K562 (cell line): ENCODE data around the gene KLHL29. TPM values are rescaled to one million over a fixed set of nuclear protein-coding genes. Genes with fewer than 3 reads are reported as not detected.

Source experiments
- ATAC-seq: fragments of 200-7000 bp; cut with Tn5 transposase; 3 replicates; pipeline ENCODE4 v1.9.1; 2020; ENCODE audit warnings: moderate library complexity
- BruUV-seq: library from RNA; stranded (reverse); fragments of 400-500 nt; replicated peaks from 2 replicates; lab custom pipeline; 2021; lab: Mats Ljungman, UMichigan
- CTCF ChIA-PET: fragments of 300-600 bp; formaldehyde crosslinking; extraction: SDS; loops from one replicate; lab custom pipeline; 2021; ENCODE audit warnings: low intra/inter-chr PET ratio; lab: Yijun Ruan, JAX
- POLR2A ChIA-PET: fragments of 300-600, 350-650 bp; sonication (Branson Sonifier 250); formaldehyde crosslinking; extraction: SDS; loops from one replicate; lab custom pipeline; 2021; ENCODE audit warnings: antibody characterized with exemption, inconsistent platforms; lab: Yijun Ruan, JAX
- DNase-seq, 4 experiments: peaks; one replicate each; pipeline versions ENCODE4 v3.0.0 to v3.0.0-alpha.2; 2011 to 2018; ENCODE audit warnings: low spot score in 3 of 4, mixed read lengths in 3 of 4; ENCODE audit errors: extremely low read depth in 1 of 4
- FAIRE-seq: peaks from 2 replicates; lab custom pipeline; 2011; peaks lifted over from hg19 to GRCh38; lab: Jason Lieb, UNC
- H2AFZ ChIP-seq: 2 replicates; pipeline ENCODE4 v1.6.0; 2011; ENCODE audit warnings: low read depth, low read length, control low read depth, inconsistent platforms
- H3K27ac ChIP-seq: fragments of 200-600 bp; 3 replicates; pipeline ENCODE4 v1.8.0; 2011; ENCODE audit warnings: low read depth, mild to moderate bottlenecking, control low read depth, inconsistent platforms, low read length, moderate library complexity, mixed read lengths; ENCODE audit errors: extremely low read depth
- H3K27me3 ChIP-seq, 2 experiments: fragments of 300-600 bp in 1 of 2; 2 replicates in 1 of 2; 3 replicates in 1 of 2; pipeline versions ENCODE4 v1.6.0 to v1.8.0; 2011; ENCODE audit warnings: inconsistent platforms in 2 of 2, low read length in 2 of 2, mild to moderate bottlenecking in 1 of 2, mixed read lengths in 1 of 2, moderate library complexity in 1 of 2; ENCODE audit not compliant: control insufficient read depth in 2 of 2, insufficient read depth in 2 of 2
- H3K36me3 ChIP-seq: fragments of 300-600 bp; 3 replicates; pipeline ENCODE4 v1.8.0; 2011; ENCODE audit warnings: mild to moderate bottlenecking, low read length, inconsistent platforms; ENCODE audit not compliant: control insufficient read depth, insufficient read depth
- H3K4me1 ChIP-seq, 2 experiments: fragments of 200-600 bp in 1 of 2; replicated peaks in 1 of 2; 2 replicates in 1 of 2; 3 replicates in 1 of 2; pipeline versions ENCODE4 v1.5.1 to v1.8.0; 2011; ENCODE audit warnings: inconsistent platforms in 2 of 2, low read length in 2 of 2, mild to moderate bottlenecking in 1 of 2, mixed read lengths in 1 of 2, moderate library complexity in 1 of 2; ENCODE audit not compliant: control insufficient read depth in 2 of 2, insufficient read depth in 2 of 2
- H3K4me2 ChIP-seq: 2 replicates; pipeline ENCODE4 v1.6.1; 2011; ENCODE audit warnings: low read length, control low read depth, inconsistent platforms, mixed read lengths; ENCODE audit not compliant: insufficient read depth
- H3K4me3 ChIP-seq: fragments of 200-600 bp; sonication (generic), shearing (Covaris generic); 2 replicates; pipeline ENCODE4 v1.5.1; 2016; ENCODE audit warnings: control low read depth, inconsistent platforms
- H3K79me2 ChIP-seq: fragments of 200-600 bp; 3 replicates; pipeline ENCODE4 v1.8.0; 2011; ENCODE audit warnings: low read length, inconsistent platforms; ENCODE audit not compliant: control insufficient read depth, insufficient read depth
- H3K9ac ChIP-seq, 2 experiments: 2 replicates each; pipeline versions ENCODE4 v1.6.0 to v1.6.1; 2011; ENCODE audit warnings: low read depth in 2 of 2, low read length in 2 of 2, control low read depth in 1 of 2, inconsistent platforms in 1 of 2, mild to moderate bottlenecking in 1 of 2, mixed read lengths in 1 of 2; ENCODE audit not compliant: insufficient read depth in 1 of 2
- H3K9me1 ChIP-seq: one replicate; pipeline ENCODE4 v1.6.0; 2011; ENCODE audit warnings: inconsistent platforms, mild to moderate bottlenecking, low read length, moderate library complexity; ENCODE audit not compliant: control insufficient read depth, insufficient read depth
- H3K9me3 ChIP-seq: replicated peaks from 2 replicates; pipeline ENCODE4 v1.5.1; 2011; ENCODE audit warnings: low read depth, low read length, inconsistent platforms; ENCODE audit not compliant: control insufficient read depth, insufficient read depth
- H4K20me1 ChIP-seq: replicated peaks from 2 replicates; pipeline ENCODE4 v1.6.1; 2011; ENCODE audit warnings: low read length, inconsistent platforms, mixed read lengths; ENCODE audit not compliant: control insufficient read depth, insufficient read depth
- BMI1 ChIP-seq: fragments of 150-350 bp; IDR thresholded peaks from 2 replicates; pipeline ENCODE4 v1.6.1; 2014; ENCODE audit warnings: low read length
- EWSR1 ChIP-seq: fragments of 450-650 bp; IDR thresholded peaks from 2 replicates; pipeline ENCODE4 v1.6.1; 2018; ENCODE audit warnings: borderline replicate concordance, mild to moderate bottlenecking, low read depth, moderate library complexity; ENCODE audit not compliant: partially characterized antibody
- RAD21 ChIP-seq, 2 experiments: fragments of 250-450 bp in 1 of 2; fragments of 450-650 bp in 1 of 2; sonication (Bioruptor Pico) in 1 of 2; formaldehyde crosslinking in 1 of 2; IDR thresholded peaks in 1 of 2; conservative IDR thresholded peaks in 1 of 2; 2 replicates each; pipeline versions ENCODE4 v1.4.0 to v1.8.0; 2020 to 2022; ENCODE audit warnings: mild to moderate bottlenecking in 2 of 2, moderate library complexity in 1 of 2
- SMAD1 ChIP-seq: fragments of 150-350 bp; IDR thresholded peaks from 2 replicates; pipeline ENCODE4 v1.6.1; 2014; ENCODE audit warnings: low read length, low read depth; ENCODE audit not compliant: partially characterized antibody
- SMAD3 ChIP-seq: fragments of 450-650 bp; formaldehyde crosslinking; conservative IDR thresholded peaks from 2 replicates; pipeline ENCODE4 v1.4.0; 2020; ENCODE audit warnings: mild to moderate bottlenecking
- SP1 ChIP-seq: sonication (generic); formaldehyde crosslinking; IDR thresholded peaks from 2 replicates; pipeline ENCODE4 v1.8.1; 2022; ENCODE audit warnings: mild to moderate bottlenecking, missing genetic modification reagents
- SRSF9 ChIP-seq: fragments of 200-400 bp; formaldehyde crosslinking; IDR thresholded peaks from 2 replicates; pipeline ENCODE4 v1.6.1; 2017; ENCODE audit warnings: low read depth, low read length, borderline replicate concordance
- TCF7 ChIP-seq: sonication (generic); IDR thresholded peaks from 2 replicates; pipeline ENCODE4 v1.6.1; 2016; ENCODE audit warnings: antibody characterized with exemption, borderline replicate concordance
- THRAP3 ChIP-seq: fragments of 450-650 bp; IDR thresholded peaks from 2 replicates; pipeline ENCODE4 v1.6.1; 2016; ENCODE audit warnings: mild to moderate bottlenecking, inconsistent platforms, borderline replicate concordance
- ZNF75A ChIP-seq: fragments of 450-650 bp; formaldehyde crosslinking; IDR thresholded peaks from 2 replicates; pipeline ENCODE4 v1.4.0; 2020; ENCODE audit warnings: mild to moderate bottlenecking
- WGBS: fragments of 100-300 bp; shearing (Covaris generic); methylation state at CpG from one replicate; pipeline ENCODE4 v1.1.6; 2016; ENCODE audit warnings: low coverage, mixed read lengths; ENCODE audit not compliant: insufficient coverage; ENCODE audit errors: missing lambda C conversion rate; 5-methylcytosine and 5-hydroxymethylcytosine counted together
- in situ Hi-C: fragments of 300-500 bp; cut with MboI; formaldehyde crosslinking; loops from 4 replicates; pipeline ENCODE4 v1.15.0; 2018; ENCODE audit warnings: inconsistent platforms, mixed read lengths
- intact Hi-C: fragments of 100-400 bp; cut with micrococcal nuclease; formaldehyde crosslinking; loops from 2 replicates; pipeline ENCODE4 v1.14.2; 2022
- polyA plus RNA-seq, 8 experiments: library from polyadenylated mRNA; depleted of rRNA in 4 of 8; stranded (reverse) in 5 of 8; unstranded in 3 of 8; fragments of >200 nt; fragmentation: Nextera tagmentation in 2 of 8; fragmentation: Illumina TruSeq in 1 of 8; extraction: Ambion mirVana in 2 of 8; extraction: Trizol in 1 of 8; gene quantifications; 2 replicates each; pipeline versions ENCODE4 v1.2.1 to v1.2.3, GENCODE V29; 2011 to 2014; ENCODE audit warnings: inconsistent platforms in 1 of 8, missing spikeins in 1 of 8
- total RNA-seq, 7 experiments: library from RNA; depleted of rRNA in 6 of 7; stranded (reverse); fragments of >200 nt in 6 of 7; fragmentation: Illumina TruSeq in 2 of 7; extraction: Trizol in 2 of 7; gene quantifications; 2 replicates each; pipeline versions ENCODE4 v1.2.1 to v1.2.3, GENCODE V29; 2011 to 2021; ENCODE audit warnings: low replicate concordance in 1 of 7
- TF ChIP-seq, protein P1 (sequence below), 2 experiments: fragments of 450-650 bp; conservative IDR thresholded peaks; 2 replicates each; pipeline ENCODE4 v1.6.1; 2017; ENCODE audit warnings: mild to moderate bottlenecking in 2 of 2, moderate library complexity in 2 of 2
- TF ChIP-seq, protein P2 (sequence below), 2 experiments: fragments of 450-650 bp in 1 of 2; sonication (generic) in 1 of 2; formaldehyde crosslinking in 1 of 2; IDR thresholded peaks; 2 replicates each; pipeline versions ENCODE4 v1.7.1 to v1.9.0; 2016 to 2022; ENCODE audit warnings: inconsistent platforms in 1 of 2, mild to moderate bottlenecking in 1 of 2, missing genetic modification reagents in 1 of 2

The KLHL29 gene
- total and polyA plus RNA-seq, 9 of the 15 experiments (the other 6 are each of a cell fraction or from before 2014, with no cell fraction given), result 0.03 to 0.31 (median 0.08) TPM; not detected in 1

DNA sequence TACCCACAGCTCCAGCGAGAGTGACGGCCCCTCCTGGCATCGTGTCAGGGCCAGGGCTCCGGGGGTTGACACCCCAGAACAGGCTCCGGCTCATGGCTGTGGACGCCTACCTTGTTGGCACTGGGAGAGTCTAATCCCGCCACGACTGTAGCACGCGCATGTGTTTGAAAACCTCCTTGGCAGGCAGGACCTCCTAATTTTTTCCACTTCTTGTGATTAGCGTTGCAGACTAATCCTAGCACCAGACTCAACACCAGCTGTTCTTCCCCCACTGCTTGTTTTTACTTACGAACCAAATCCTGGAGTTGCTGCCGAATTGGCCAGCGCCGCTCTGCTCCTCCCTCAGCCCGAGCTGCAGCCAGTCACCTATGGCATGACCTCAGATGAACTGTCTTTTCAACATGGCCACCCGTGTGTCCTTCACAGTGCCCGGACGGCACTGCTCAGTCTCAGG is 110.7 kb downstream of the KLHL29 start:
- BruUV-seq, result no TSS peak
- Histone ChIP-seq H3K4me2 (no peak overlapping the region), H3K9me3 (no peaks in the 10 kb centered on the region), H3K4me3 (no peak overlapping the region), H3K9me1 (no peaks in the 10 kb centered on the region), H3K27ac (no peak overlapping the region), H3K36me3 (no peaks in the 10 kb centered on the region), H3K9ac (no peak overlapping the region), H2AFZ (no peak overlapping the region), H3K27me3 (peaks cover 27 to 72% of the 10 kb centered on the region in 2 experiments; a peak in 4 of 5 replicates), H3K4me1 (no peaks in the 10 kb centered on the region), H3K79me2 (no peaks in the 10 kb centered on the region), H4K20me1 (no peaks in the 10 kb centered on the region)
- ATAC-seq (no peak), FAIRE-seq (no peak), DNase-seq (no peak)
- CTCF ChIA-PET, result no interaction called here
- in situ Hi-C loops, result no loop called here
- POLR2A ChIA-PET, result no interaction called here
- intact Hi-C loops, result no loop called here
- WGBS, result 3% methylated on average over 19 of the region's 19 CpGs
- TF ChIP-seq, protein P1, sequence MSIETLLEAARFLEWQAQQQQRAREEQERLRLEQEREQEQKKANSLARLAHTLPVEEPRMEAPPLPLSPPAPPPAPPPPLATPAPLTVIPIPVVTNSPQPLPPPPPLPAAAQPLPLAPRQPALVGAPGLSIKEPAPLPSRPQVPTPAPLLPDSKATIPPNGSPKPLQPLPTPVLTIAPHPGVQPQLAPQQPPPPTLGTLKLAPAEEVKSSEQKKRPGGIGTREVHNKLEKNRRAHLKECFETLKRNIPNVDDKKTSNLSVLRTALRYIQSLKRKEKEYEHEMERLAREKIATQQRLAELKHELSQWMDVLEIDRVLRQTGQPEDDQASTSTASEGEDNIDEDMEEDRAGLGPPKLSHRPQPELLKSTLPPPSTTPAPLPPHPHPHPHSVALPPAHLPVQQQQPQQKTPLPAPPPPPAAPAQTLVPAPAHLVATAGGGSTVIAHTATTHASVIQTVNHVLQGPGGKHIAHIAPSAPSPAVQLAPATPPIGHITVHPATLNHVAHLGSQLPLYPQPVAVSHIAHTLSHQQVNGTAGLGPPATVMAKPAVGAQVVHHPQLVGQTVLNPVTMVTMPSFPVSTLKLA (conservative IDR thresholded peaks at IDR 0.05), result no peak
- TF ChIP-seq TCF7, result no peak
- TF ChIP-seq RAD21 (CRISPR knock-in tag; conservative IDR thresholded peaks at IDR 0.05 in 1 of 2, IDR thresholded peaks at IDR 0.05 in 1 of 2), result no peak
- TF ChIP-seq SMAD3, result no peak
- TF ChIP-seq SP1 (CRISPR knock-in tag), result no peak
- no peak for TF ChIP-seq THRAP3
- TF ChIP-seq, protein P2, sequence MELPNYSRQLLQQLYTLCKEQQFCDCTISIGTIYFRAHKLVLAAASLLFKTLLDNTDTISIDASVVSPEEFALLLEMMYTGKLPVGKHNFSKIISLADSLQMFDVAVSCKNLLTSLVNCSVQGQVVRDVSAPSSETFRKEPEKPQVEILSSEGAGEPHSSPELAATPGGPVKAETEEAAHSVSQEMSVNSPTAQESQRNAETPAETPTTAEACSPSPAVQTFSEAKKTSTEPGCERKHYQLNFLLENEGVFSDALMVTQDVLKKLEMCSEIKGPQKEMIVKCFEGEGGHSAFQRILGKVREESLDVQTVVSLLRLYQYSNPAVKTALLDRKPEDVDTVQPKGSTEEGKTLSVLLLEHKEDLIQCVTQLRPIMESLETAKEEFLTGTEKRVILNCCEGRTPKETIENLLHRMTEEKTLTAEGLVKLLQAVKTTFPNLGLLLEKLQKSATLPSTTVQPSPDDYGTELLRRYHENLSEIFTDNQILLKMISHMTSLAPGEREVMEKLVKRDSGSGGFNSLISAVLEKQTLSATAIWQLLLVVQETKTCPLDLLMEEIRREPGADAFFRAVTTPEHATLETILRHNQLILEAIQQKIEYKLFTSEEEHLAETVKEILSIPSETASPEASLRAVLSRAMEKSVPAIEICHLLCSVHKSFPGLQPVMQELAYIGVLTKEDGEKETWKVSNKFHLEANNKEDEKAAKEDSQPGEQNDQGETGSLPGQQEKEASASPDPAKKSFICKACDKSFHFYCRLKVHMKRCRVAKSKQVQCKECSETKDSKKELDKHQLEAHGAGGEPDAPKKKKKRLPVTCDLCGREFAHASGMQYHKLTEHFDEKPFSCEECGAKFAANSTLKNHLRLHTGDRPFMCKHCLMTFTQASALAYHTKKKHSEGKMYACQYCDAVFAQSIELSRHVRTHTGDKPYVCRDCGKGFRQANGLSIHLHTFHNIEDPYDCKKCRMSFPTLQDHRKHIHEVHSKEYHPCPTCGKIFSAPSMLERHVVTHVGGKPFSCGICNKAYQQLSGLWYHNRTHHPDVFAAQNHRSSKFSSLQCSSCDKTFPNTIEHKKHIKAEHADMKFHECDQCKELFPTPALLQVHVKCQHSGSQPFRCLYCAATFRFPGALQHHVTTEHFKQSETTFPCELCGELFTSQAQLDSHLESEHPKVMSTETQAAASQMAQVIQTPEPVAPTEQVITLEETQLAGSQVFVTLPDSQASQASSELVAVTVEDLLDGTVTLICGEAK (IDR thresholded peaks at IDR 0.05), result no peak
- TF ChIP-seq, protein P2 (CRISPR knock-in tag; IDR thresholded peaks at IDR 0.05), result no peak
- TF ChIP-seq EWSR1, result no peak
- no peak for TF ChIP-seq SMAD1
- no peak for TF ChIP-seq ZNF75A (CRISPR knock-in tag)
- no peak for TF ChIP-seq BMI1
- TF ChIP-seq SRSF9, result no peak
